WI38 (cell line): ENCODE data around the gene PLXDC2.

ENCODE experiments used
- H3K4me3 ChIP-seq: 2 replicates; pipeline ENCODE4 v1.5.1; 2011; ENCODE audit warnings: low read depth, mild to moderate bottlenecking, control low read depth, low read length
- TF ChIP-seq, protein P1 (sequence below): IDR thresholded peaks from 2 replicates; pipeline ENCODE4 v1.5.1; 2012; ENCODE audit warnings: low read depth, mild to moderate bottlenecking, control low read depth, low read length

The PLXDC2 gene

DNA sequence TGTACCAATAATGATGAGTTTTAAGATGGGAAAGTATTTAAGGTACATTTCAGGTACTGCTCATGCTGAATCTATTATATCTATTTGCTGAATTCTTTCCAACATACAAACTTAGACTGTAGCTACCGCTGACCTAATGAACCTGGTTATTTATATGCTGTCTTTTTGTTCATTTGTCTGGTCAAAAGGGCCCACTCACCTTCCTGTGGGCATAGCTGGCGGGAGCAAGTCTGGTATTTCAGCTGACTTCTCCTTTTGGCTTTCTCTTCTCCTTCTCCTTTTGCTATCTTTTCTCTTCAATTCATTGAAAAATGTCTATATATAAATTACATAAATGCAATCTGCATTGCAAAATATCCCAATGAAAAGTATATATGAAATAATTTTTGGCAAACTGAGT is 9.5 kb downstream of the PLXDC2 start:
- TF ChIP-seq, protein P1, sequence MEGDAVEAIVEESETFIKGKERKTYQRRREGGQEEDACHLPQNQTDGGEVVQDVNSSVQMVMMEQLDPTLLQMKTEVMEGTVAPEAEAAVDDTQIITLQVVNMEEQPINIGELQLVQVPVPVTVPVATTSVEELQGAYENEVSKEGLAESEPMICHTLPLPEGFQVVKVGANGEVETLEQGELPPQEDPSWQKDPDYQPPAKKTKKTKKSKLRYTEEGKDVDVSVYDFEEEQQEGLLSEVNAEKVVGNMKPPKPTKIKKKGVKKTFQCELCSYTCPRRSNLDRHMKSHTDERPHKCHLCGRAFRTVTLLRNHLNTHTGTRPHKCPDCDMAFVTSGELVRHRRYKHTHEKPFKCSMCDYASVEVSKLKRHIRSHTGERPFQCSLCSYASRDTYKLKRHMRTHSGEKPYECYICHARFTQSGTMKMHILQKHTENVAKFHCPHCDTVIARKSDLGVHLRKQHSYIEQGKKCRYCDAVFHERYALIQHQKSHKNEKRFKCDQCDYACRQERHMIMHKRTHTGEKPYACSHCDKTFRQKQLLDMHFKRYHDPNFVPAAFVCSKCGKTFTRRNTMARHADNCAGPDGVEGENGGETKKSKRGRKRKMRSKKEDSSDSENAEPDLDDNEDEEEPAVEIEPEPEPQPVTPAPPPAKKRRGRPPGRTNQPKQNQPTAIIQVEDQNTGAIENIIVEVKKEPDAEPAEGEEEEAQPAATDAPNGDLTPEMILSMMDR = no peak
- H3K4me3 ChIP-seq = no peak overlapping the region

GRCh38 chr10:19826712-19827111 is 10.5 kb downstream of the PLXDC2 start:
- H3K4me3 ChIP-seq = no peak overlapping the region

GRCh38 chr10:19828278-19829049 is 12.2 kb downstream of the PLXDC2 start:
- TF ChIP-seq, protein P1 = no peak
- no peak overlapping the region for H3K4me3 ChIP-seq

More at GRCh38 chr10:19826712-19827111, 10.5 kb downstream of the PLXDC2 start:
- TF ChIP-seq, protein P1 = no peak

- TF ChIP-seq, protein P1 = no peak
- H3K4me3 ChIP-seq = no peak overlapping the region
Observed at GRCh38 chr10:19832699-19833098, 16.5 kb downstream of the PLXDC2 start.

GRCh38 chr10:19833170-19833824 is 17.1 kb downstream of the PLXDC2 start:
- TF ChIP-seq, protein P1 = no peak
- no peak overlapping the region for H3K4me3 ChIP-seq

DNA sequence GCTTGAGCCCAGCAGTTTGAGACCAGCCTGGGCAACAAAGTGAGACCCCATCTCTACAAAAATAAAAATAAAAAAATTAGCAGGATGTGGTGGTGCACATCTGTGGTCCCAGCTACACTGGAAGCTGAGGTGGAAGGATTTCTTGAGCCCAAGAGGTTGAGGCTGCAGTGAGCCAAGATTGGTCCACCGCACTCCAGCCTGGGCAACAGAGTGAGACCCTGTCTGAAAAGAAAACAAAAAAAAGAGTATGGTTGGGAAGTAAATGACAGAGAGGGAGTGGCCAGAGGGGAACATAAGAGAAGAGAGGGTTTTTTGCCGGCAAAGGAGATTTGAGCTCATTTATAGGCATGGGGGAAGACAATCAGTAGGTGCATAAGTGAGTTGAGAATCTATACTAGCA is 19.7 kb downstream of the PLXDC2 start:
- TF ChIP-seq, protein P1 = no peak
- H3K4me3 ChIP-seq = no peak overlapping the region

- TF ChIP-seq, protein P1 = no peak
Observed at GRCh38 chr10:19839090-19839489, 22.9 kb downstream of the PLXDC2 start.

More at GRCh38 chr10:19839090-19839489, 22.9 kb downstream of the PLXDC2 start:
- no peak overlapping the region for H3K4me3 ChIP-seq
